GM19043 (cell line): ENCODE data around the gene EXOSC3.
A peak's percentile ranks its signal among the peaks of the same experiment; 100 is the strongest.
"Not testable (repeated sequence)": the region's sequence is repeated elsewhere in the genome, so short reads cannot be mapped to it uniquely, and the experiment has no call there.

Source experiments
- ATAC-seq: cut with Tn5 transposase; IDR thresholded peaks from one replicate; pipeline ENCODE4 v1.9.1; 2021; ENCODE audit warnings: low read depth; ENCODE audit not compliant: unreplicated experiment

EXOSC3 gene

DNA sequence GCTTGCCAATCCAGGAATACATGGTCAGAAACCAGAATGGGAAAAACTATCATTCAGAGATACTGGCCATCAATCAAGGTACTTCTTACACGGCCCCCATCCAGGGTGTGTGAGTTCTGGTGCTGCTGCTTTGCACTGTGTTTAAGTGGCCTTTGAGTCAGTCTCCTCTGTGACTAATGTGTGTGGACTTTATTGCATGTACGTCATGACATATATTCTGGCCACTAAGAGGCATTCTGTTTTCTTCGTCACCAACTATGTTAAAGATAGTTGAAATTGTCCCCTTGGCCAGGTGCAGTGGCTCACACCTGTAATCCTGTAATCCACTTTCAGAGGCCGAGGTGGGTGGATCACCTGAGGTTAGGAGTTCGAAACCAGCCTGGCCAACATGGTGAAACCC, 8.5 kb downstream of the EXOSC3 start:
- ATAC-seq = no peak

DNA sequence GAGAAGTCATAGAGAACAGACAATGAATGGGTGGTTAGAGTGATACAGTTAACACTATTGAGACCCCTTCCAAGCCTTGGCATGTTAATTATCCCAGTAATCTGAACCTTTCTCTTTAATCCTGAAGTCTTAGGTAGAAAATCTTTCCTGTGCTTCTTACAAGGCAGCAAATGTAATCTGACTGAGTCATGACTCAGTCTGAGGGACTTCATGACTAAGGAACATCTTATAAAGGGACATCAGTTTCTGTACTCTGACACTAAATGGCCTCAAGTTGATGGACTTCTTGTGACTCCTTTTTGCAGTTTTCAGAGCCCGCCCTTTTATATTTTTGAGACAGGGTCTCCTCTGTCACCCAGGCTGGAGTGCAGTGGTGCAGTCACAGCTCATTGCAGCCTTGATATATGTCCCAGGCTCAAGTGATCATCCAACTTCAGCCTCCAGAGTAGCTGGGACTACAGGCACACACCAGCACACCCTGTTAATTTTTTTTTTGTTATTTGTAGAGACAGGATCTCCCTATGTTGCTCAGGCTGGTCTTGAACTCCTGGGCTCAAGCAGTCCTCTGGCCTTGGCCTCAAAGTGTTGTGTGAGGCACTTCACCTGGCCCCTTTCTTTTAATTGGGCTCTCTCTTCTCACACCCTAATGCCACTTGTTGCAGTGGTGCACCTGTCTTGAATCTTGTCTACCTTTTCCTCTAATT, 9.5 kb downstream of the EXOSC3 start:
- ATAC-seq = no peak

DNA sequence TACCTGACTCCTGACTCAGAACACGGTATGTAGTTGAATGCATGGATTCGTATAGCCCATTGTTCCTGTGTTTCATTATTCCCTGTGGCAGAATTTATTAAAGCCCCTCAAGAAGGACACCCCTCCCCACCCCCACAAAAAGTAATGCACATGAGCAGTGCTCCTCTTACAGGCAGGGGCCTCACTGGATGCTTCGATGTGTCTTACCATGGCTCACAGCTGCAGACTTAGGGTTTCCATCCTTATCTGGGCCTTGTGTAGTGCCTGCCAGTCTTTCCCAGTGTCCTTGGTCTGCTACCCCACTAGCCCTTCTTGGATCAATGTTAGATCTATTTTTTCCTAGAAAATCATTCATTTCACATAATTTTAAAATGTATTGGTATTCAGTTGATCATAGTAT, 14.9 kb downstream of the EXOSC3 start:
- ATAC-seq = no peak

DNA sequence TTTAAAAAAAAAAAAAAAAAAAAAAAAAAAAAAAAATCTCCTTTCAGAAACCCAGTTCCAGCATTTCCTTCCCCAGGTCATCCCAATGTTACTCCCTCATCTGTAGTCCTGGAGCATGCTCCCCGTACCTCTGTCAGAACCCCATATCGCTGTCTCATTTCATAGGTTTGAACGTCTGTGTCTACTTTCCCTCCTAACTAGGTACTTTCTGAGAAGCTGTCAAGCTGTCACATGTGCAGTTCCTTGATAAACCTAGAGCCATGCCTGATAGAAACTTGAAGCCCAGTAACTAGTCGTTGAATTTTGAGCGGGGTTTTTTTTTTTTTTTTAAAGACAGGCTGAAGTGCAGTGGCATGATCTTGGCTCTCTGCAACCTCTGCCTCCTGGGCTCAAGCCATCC, 15.6 kb downstream of the EXOSC3 start:
- no peak for ATAC-seq

DNA sequence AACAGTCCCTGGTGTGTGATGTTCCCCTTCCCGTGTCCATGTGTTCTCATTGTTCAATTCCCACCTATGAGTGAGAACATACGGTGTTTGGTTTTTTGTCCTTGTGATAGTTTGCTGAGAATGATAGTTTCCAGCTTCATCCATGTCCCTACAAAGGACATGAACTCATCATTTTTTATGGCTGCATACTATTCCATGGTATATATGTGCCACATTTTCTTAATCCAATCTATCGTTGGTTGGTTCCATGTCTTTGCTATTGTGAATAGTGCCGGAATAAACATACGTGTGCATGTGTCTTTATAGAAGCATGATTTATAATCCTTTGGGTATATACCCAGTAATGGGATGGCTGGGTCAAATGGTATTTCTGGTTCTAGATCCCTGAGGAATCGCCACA, 19.6 kb downstream of the EXOSC3 start:
- not testable (repeated sequence) for ATAC-seq

DNA sequence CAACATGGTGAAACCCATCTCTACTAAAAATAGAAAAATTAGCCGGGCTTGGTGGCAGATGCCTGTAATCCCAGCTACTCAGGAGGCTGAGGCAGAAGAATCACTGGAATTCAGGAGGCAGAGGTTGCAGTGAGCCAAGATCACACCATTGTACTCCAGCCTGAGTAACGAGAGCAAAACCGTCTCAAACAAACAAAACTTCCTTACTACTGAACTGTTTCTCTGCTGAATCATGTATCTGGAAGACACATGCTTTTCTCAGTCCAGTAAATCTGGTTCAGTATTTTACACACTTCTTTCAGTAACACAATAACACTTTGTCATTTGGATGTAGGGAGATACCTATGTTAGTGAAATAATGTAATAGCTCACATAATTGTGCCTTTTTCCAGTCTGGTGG, 23.4 kb downstream of the EXOSC3 start:
- ATAC-seq = no peak

DNA sequence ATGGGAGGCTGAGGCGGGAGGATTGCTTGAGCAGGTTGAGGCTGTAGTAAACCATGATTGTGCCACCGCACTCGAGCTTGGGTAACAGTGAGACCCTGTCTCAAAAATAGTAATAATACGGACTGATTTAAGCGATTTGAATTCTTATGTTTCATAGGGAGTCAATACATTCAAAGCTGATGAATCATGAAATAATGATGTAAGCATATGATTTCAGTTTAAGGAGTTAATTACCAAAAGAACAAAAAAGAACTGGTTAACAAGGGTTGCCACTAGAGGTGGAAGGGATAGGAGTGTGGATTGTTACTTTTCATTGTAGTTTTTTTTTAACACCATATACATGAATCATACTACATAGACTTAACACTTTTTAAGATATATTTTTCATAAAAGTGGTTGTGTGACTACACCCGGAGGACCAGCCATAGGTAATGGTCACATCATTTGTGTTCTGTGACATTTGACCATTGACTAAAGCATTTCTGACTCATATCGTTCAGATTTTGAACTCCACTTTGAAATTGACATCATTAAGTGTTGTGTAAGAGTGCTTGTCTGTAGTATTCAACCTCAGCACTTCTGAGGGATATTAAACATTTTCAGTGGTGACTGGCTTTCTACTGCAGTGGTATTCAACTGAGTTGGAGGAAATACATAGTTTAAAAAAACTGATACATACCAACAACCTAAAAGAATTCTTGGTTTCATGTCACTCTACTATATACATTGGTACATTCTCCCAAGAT, 24.3 kb downstream of the EXOSC3 start:
- no peak for ATAC-seq

DNA sequence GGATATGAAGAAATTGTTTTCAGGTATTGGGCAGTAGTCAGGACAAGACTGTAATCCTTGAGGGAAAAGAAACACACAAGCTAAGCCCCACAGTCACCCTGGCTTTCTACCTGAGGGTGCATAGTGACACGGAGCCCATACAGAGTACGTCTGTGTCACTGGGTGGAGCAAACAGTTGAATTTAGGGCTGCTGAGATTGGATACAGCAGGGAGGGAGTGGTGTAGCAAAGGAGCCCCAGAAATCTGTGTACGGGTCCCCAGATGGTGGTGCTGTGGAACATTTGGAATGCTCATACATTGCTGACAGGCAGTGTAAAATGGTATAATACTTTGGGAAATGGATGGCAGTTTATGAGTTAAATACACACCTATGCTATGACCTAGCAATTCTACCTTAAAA, 26.1 kb downstream of the EXOSC3 start:
- ATAC-seq = no peak

DNA sequence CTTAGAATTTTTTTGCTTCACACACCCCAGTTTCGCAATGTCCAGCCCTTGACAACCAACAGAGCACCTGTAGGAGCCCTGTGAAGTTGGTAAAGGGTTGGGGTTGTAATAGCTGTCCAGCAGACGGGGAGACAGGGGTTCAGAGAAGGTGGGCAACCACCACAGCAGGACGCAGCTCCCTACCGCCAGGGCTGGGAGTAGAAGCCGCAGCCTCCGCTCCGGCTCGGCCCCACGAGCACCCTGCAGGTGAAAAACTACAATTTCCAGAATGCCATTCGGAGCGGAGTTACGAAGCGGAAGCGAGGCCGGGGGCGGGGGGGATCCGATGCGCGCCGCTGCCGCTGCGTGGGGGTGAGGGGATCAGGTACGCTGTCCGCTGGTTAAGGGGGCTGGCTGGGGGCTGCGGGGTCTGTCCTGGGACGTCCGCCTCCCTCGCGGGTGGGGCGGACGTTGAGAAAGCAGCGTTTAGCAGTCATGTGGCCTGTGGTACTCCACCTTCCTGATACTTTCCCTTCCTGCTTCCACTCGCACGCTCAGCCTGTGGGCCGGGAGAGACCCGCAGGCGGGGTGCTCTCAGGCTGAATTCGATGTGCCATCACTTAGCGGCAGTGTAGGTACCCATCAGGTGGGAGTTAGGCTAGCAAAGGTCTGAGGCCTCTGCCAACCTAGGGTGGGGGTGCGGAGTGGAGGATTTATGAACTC, 31.2 kb downstream of the EXOSC3 start, which contains the start of gene TRMT10B:
TRMT10B (plus strand) TSS at position 317 of the 702 bp plus-strand sequence. CDS start 8,127 bp downstream, outside the sequence.
- peak; percentile 76 for ATAC-seq

DNA sequence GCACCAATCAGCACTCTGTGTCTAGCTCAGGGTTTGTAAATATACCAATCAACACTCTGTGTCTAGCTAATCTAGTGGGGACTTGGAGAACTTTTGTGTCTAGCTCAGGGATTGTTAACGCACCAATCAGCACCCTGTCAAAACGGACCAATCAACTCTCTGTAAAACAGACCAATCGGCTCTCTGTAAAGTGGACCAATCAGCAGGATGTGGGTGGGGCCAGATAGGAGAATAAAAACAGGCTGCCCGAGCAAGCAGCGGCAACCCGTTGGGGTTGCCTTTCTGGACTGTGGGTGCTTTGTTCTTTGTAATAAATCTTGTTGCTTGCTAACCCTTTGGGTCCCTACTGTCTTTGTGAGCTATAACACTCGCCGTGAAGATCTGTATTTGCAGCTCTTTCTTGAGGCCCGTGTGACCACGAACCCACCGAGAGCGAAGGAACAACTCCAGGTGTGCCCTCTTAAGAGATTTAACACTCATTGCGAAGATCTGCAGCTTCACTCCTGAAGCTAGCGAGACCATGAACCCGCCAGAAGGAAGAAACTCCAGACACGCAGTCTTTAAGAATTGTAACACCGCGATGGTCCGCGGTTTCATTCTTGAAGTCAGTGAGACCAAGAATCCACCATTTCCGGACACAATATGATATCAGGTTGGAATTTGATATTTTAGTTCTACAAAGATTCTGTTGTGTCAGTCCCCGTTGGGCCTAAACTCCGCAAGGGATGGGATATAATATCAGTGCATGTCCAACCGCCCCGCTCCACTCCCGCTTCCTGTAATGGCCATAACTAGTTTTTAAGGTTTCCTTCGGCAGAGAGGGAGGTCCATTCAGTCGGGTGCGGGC, 32.0 kb downstream of the EXOSC3 start:
- ATAC-seq = no peak

DNA sequence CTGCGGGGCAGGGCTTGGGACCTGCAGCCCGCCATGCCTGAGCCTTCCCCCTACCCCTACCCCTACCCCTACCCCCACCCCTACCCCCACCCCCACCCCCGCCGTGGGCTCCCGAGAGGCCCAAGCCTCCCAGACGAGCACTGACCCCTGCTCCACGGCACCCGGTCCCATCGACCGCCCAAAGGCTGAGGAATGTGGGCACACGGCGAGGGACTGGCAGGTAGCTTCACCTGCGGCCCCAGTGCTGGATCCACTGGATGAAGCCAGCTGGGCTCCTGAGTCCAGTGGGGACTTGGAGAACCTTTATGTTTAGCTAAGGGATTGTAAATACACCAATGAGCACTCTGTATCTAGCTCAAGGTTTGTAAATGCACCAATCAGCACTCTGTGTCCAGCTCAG, 32.8 kb downstream of the EXOSC3 start:
- ATAC-seq = not testable (repeated sequence)

DNA sequence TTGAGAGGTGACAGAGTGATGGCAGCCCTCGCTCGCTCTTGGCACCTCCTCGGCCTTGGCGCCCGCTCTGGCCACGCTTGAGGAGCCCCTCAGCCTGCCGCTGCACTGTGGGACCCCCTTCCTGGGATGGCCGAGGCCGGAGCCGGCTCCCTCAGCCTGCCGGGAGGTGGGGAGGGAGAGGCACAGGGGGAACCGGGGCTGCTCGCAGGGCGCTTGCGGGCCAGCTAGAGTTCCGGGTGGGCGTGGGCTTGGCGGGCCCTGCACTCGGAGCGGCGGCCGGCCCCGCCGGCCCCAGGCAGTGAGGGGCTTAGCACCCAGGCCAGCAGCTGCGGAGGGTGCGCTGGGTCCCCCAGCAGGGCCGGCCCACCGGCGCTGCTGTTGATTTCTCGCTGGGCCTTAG, 33.2 kb downstream of the EXOSC3 start:
- ATAC-seq = not testable (repeated sequence)

DNA sequence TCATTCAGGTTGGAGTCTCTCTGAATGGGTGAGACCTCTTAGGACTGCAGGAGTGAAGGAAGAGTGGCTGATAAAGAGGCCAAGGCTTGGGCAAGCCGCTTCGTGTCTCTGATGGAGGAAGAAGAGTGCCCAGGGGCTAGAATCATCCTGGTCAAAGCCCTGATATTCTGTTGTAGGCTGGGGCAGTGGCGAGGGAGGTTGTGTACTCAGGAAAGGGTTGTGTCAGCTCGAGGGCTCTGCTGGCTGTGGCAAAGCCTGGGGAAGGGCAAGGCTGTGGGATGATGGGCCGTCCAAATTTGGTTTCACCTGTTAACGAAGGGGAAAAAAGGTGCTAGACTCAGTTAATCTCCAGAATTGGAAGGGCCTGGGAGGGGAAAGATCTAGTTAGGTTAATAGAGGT, 33.7 kb downstream of the EXOSC3 start:
- ATAC-seq = no peak

DNA sequence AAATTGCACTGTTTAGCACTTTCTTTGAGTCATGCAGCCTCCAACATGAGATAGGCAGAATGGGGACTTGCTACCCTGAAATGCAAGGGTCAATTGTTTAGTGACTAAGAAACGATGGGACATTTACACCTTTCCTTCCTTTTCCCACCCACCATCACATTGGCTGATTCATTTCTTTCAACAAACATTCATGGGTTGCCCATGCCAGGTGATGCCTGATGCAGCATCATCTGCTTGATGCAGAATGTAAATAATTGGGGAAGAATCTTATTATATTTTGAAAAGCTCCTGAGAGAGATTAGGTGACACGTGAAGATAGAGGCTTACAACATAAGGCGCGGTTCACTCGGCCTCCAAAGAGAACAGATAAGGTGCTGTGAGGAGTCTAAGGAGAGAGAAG, 35.7 kb downstream of the EXOSC3 start:
- ATAC-seq = no peak

DNA sequence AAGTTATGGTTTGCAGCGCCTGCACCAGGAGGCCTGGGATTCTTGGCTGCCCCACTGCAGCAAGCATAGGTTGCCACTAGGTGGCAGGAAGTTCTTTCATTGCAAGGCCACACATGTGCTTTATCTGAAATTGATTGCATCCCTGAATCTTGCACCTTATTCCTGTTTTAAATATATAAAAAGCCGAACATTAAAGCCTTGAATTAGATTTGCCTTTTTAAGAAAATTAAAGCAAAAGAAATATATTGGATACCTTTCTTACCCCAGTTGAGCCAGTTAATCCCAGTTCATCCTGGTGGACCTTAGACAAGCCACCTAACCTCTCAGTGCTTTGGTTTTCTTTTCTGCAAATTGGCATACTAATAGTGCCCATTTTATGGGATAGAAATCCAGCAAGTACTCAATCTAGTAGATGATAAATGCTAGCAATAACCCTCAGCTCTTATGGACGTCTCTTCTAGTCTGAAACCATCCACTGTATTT, 37.6 kb downstream of the EXOSC3 start:
- ATAC-seq = peak; percentile 55

DNA sequence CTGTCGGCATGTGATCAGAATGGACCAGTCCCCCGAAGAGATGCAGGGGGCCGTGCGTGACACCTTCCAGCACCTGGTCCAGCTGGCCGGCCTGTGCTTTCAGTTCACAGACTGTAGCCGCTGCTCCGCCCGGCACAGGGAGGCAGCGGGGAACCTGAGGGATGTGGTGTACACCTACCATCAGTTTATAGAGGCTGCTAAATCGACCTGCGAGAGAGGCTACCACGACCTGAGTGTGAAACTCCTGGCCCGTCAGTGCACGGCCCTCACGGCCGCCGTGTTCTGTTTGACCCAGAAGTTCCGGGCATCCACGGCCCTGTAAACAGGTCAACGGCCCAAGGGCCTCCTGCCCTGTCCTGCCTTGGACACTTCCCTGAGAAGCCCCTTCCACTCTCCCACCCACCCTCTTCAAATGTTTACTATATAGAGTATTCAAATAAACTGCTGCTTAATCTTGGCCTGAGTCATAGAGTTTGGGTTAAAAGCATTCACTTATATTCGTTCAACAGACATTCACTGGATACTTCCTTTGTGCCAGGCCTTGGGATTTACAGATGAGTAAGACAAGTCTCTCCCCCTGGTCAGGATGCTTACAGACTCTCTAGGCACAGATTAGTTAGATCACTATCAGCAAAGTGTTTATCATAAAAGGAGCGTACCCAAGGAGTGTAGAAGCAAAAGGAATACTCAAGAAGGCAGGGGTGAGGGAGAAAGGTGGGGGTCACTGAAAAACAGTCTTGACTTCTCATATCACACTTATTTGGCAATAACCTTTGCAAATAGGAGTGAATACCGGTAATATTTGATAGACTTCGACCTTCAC, 38.2 kb downstream of the EXOSC3 start:
- no peak for ATAC-seq

DNA sequence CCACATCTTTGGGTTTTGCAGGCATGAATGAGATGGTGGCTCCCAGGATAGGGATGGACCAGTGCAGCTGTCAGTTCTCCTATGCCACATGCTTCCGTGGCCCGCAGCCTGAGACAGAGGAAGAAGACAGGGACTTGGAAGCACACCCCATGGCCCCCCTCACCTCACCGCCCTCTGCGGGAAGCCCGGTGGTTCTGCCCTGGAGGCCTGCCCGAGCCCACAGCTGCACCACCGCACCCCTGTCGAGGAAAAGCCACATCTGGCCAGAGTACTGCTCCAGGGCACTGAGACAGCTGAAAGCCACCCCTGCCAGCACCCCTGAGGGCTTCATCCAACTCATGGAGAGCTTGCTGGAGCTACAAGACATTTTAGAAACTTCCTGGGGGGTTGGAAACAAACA, 38.9 kb downstream of the EXOSC3 start:
- no peak for ATAC-seq

DNA sequence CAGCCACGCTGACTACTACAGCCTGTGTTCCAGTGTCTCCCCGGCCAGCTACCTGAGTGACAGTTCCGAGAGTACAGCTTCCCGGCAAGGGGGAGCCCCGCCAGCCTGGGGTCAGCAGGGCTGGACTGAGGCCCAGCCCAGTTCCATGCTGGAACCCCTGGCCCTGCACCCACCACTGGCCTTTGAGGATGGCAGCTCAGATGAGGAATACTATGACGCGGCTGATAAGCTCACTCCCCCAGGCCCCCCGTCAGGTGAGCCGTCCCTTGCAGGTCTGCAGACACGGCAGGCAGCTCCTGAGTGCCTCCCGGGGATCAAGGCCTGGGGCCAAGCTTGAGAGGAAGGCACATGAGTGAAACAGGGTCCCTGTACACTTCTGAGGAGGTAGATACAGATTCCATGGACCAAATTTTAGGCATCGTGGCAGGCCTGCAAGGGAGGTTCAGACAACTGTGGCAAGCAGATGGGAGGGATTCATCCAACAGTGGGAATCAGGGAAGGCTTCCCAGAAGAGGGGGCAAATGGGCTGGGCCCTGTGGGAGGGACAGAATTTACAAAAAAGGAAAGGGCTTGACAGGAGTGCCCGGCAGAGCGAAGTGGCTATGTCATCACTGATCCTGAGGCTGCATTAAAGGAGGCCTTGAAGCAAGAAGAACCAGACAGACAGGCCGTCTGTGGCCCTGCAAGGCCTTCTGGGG, 44.1 kb downstream of the EXOSC3 start:
- no peak for ATAC-seq

DNA sequence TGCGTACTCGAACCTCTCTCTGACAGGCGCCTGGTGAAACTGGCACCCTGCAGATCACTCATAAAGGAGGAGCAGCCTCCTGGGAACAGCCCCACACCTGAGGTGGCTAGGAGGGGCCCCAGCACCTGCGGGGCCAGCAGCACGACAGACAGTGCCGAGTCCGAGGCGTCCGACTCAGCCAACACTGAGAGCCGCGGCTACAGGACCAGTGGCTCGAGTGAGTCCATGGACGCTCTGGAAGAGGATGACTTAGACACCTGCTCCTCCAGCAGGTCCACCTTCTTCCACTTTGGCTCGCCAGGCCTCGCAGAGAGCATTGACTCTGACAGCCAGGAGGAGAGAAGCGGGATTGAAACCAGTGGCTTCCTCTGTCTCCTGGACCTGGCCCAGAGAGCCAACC, 44.7 kb downstream of the EXOSC3 start:
- no peak for ATAC-seq
